ENCODE measurements around the gene AXIN2. TPM values are rescaled to one million over a fixed set of nuclear protein-coding genes. Genes with fewer than 3 reads are reported as not detected.
A peak's percentile ranks its signal among the peaks of the same experiment; 100 is the strongest.

Gene AXIN2
- total RNA-seq, 2 donors from 2014 or later: 8.7 to 29.8 TPM

DNA sequence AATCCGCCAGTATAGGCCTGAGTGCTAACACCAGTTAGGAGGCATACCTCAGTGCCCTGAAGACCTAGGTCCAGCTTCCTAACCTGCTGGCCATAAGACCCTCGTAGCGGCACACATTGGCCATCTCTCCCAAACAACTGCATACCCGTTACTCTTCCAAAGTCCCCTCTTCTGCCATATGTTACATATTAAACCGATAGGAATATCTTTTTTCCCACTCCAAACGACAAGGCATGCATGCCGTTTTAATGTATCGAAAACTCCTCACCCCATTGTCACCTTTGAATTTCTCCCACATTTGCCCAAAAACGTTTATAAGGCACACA lies 721 bp upstream of the AXIN2 start:
- H3K27me3 ChIP-seq: no peaks in the 10 kb centered on the region
- DNase-seq (ENCODE audit: low spot score): no peak
- no peak for TF ChIP-seq CTCF (IDR thresholded peaks at IDR 0.05)
- H3K9me3 ChIP-seq: no peaks in the 10 kb centered on the region
- peaks cover 0 to 17% of the 10 kb centered on the region in 2 donors for H3K4me1 ChIP-seq
- H3K27ac ChIP-seq: no peak overlapping the region
- peak overlapping the region in 1 of 2 donors; percentile 81 for H3K4me3 ChIP-seq
- H3K36me3 ChIP-seq: peaks cover 8% of the 10 kb centered on the region

- Histone ChIP-seq H3K4me3 (peak overlapping the region; percentile 81 to 82), H3K27ac (no peak overlapping the region), H3K36me3 (peaks cover 8% of the 10 kb centered on the region), H3K27me3 (no peaks in the 10 kb centered on the region), H3K9me3 (no peaks in the 10 kb centered on the region), H3K4me1 (peaks cover 0 to 17% of the 10 kb centered on the region in 2 donors)
- peak; percentile 91 for DNase-seq (ENCODE audit: low spot score)
- TF ChIP-seq CTCF (IDR thresholded peaks at IDR 0.05): no peak
These were observed 608 bp downstream of the AXIN2 start for GRCh38 chr17:65560628-65561451.

GRCh38 chr17:65559804-65560627 lies 1.4 kb downstream of the AXIN2 start:
- H3K36me3 ChIP-seq: peaks cover 8% of the 10 kb centered on the region
- no peaks in the 10 kb centered on the region for H3K27me3 ChIP-seq
- DNase-seq (ENCODE audit: low spot score): no peak
- TF ChIP-seq CTCF (IDR thresholded peaks at IDR 0.05): no peak
- H3K4me3 ChIP-seq: peak overlapping the region; percentile 81 to 82
- no peaks in the 10 kb centered on the region for H3K9me3 ChIP-seq
- peaks cover 0 to 13% of the 10 kb centered on the region in 2 donors for H3K4me1 ChIP-seq
- no peak overlapping the region for H3K27ac ChIP-seq

- Histone ChIP-seq H3K36me3 (peaks cover 8% of the 10 kb centered on the region), H3K27me3 (no peaks in the 10 kb centered on the region), H3K9me3 (no peaks in the 10 kb centered on the region), H3K4me3 (peak overlapping the region; percentile 81 to 82), H3K27ac (no peak overlapping the region), H3K4me1 (peaks cover 0 to 7% of the 10 kb centered on the region in 2 donors)
- no peak for DNase-seq (ENCODE audit: low spot score)
- TF ChIP-seq CTCF (IDR thresholded peaks at IDR 0.05): no peak
These were observed 2.0 kb downstream of the AXIN2 start for GRCh38 chr17:65559461-65559803.

GRCh38 chr17:65558683-65559460 lies 2.6 kb downstream of the AXIN2 start:
- H3K4me1 ChIP-seq: peaks cover 0 to 6% of the 10 kb centered on the region in 2 donors
- H3K9me3 ChIP-seq: no peaks in the 10 kb centered on the region
- peak overlapping the region; percentile 81 to 82 for H3K4me3 ChIP-seq
- H3K27me3 ChIP-seq: no peaks in the 10 kb centered on the region
- H3K27ac ChIP-seq: no peak overlapping the region
- H3K36me3 ChIP-seq: peaks cover 8% of the 10 kb centered on the region
- DNase-seq (ENCODE audit: low spot score): no peak
- no peak for TF ChIP-seq CTCF (IDR thresholded peaks at IDR 0.05)

Data from right atrium auricular region (tissue), 2 donors.